HFFc6 (cell line): ENCODE measurements around the gene KLHL21. TPM values are rescaled to one million over a fixed set of nuclear protein-coding genes. Genes with fewer than 3 reads are reported as not detected.
"Not testable (repeated sequence)": the region's sequence is repeated elsewhere in the genome, so short reads cannot be mapped to it uniquely, and the experiment has no call there.

ENCODE experiments used
- DNase-seq: peaks from one replicate; pipeline ENCODE4 v3.0.0-alpha.2; 2018
- H3K27ac Mint-ChIP-seq: 2 replicates; pipeline ENCODE4 v1.8.0; 2020; ENCODE audit warnings: mild to moderate bottlenecking, mixed read lengths
- H3K27me3 Mint-ChIP-seq: 2 replicates; pipeline ENCODE4 v1.8.0; 2021; ENCODE audit warnings: mild to moderate bottlenecking, moderate library complexity, mixed read lengths; ENCODE audit not compliant: insufficient read depth
- H3K36me3 Mint-ChIP-seq: 2 replicates; pipeline ENCODE4 v1.8.0; 2021; ENCODE audit warnings: low read depth, mixed read lengths
- H3K4me1 Mint-ChIP-seq: 2 replicates; pipeline ENCODE4 v1.8.0; 2020; ENCODE audit warnings: low read depth, mixed read lengths
- H3K4me3 Mint-ChIP-seq: 2 replicates; pipeline ENCODE4 v1.8.0; 2020; ENCODE audit warnings: mild to moderate bottlenecking, moderate library complexity, mixed read lengths
- H3K9me3 Mint-ChIP-seq: 2 replicates; pipeline ENCODE4 v1.8.0; 2020; ENCODE audit warnings: mild to moderate bottlenecking, mixed read lengths
- CTCF ChIP-seq: fragments of 200-600 bp; sonication (generic); IDR thresholded peaks from 2 replicates; pipeline ENCODE4 v1.5.0; 2021; ENCODE audit warnings: antibody characterized with exemption, mild to moderate bottlenecking
- long read RNA-seq: library from polyadenylated mRNA; unstranded; transcript quantifications from one replicate; pipeline ENCODE4 v2.0.0, GENCODE V29; 2019
- total RNA-seq, 6 experiments: library from RNA; stranded (reverse); fragmentation: NEBNext Ultra II Directional; extraction: Animal tissue kit (Norgen Biotek cat#: 25700); gene quantifications; 2 replicates in 1 of 6; 3 replicates in 5 of 6; pipeline ENCODE4 v1.2.3, GENCODE V29; 2021

KLHL21 gene
- total RNA-seq: 10 to 100 TPM; 21.1 to 31.5 (median 22.6) TPM
- long read RNA-seq, full-length matches to known transcripts: 7 of 15 reads
- long read RNA-seq, partial matches to known transcripts: 1 of 15 reads
- long read RNA-seq, other reads (novel, unspliced or antisense): 7 of 15 reads

GRCh38 chr1:6602669-6603237 lies at the start of gene KLHL21:
Gene KLHL21 (minus strand): TSS chr1:6602869. CDS start chr1:6602817, 52 bp downstream.
- peak; percentile 80 for DNase-seq
- Mint-ChIP-seq H3K9me3 (no peaks in the 10 kb centered on the region), H3K27ac (peak within 1 kb of the TSS; percentile 99), H3K4me3 (peak within 1 kb of the TSS; percentile 96), H3K36me3 (peaks cover 14% of the 10 kb centered on the region; the same call in 1 of the 2 replicates), H3K4me1 (peaks cover 36% of the 10 kb centered on the region), H3K27me3 (peaks cover 2% of the 10 kb centered on the region; the same call in 1 of the 2 replicates)
- no peak for TF ChIP-seq CTCF

- no peaks in the 10 kb centered on the region for H3K4me1 Mint-ChIP-seq
These were observed 49.2 kb upstream of the KLHL21 start for GRCh38 chr1:6651909-6652308.

GRCh38 chr1:6648556-6648955 lies 45.9 kb upstream of the KLHL21 start:
- no peak for TF ChIP-seq CTCF
- no peak for DNase-seq
- Mint-ChIP-seq H3K4me3 (no peak overlapping the region), H3K27me3 (peaks cover 2% of the 10 kb centered on the region), H3K9me3 (no peaks in the 10 kb centered on the region), H3K27ac (no peak overlapping the region), H3K36me3 (peaks cover 19% of the 10 kb centered on the region; the same call in 1 of the 2 replicates), H3K4me1 (no peaks in the 10 kb centered on the region)

More at GRCh38 chr1:6651909-6652308, 49.2 kb upstream of the KLHL21 start:
- Mint-ChIP-seq H3K27ac (no peak overlapping the region), H3K4me3 (no peak overlapping the region), H3K9me3 (no peaks in the 10 kb centered on the region), H3K27me3 (peaks cover 2% of the 10 kb centered on the region), H3K36me3 (peaks cover 11% of the 10 kb centered on the region; the same call in 1 of the 2 replicates)
- DNase-seq: no peak
- TF ChIP-seq CTCF: no peak

- Mint-ChIP-seq H3K4me3 (no peak overlapping the region), H3K4me1 (no peaks in the 10 kb centered on the region), H3K27ac (no peak overlapping the region), H3K9me3 (no peaks in the 10 kb centered on the region), H3K36me3 (peaks cover 23% of the 10 kb centered on the region), H3K27me3 (peaks cover 2% of the 10 kb centered on the region)
- DNase-seq: peak; percentile 46
- peak; percentile 81 for TF ChIP-seq CTCF
These were observed 44.0 kb upstream of the KLHL21 start for GRCh38 chr1:6646499-6647148.

- Mint-ChIP-seq H3K27ac (no peak overlapping the region), H3K4me1 (no peaks in the 10 kb centered on the region), H3K27me3 (peaks cover 2% of the 10 kb centered on the region; the same call in 1 of the 2 replicates), H3K4me3 (no peak overlapping the region), H3K9me3 (no peaks in the 10 kb centered on the region), H3K36me3 (peaks cover 17% of the 10 kb centered on the region)
- no peak for TF ChIP-seq CTCF
- no peak for DNase-seq
These were observed 42.3 kb upstream of the KLHL21 start for GRCh38 chr1:6645018-6645417.

GRCh38 chr1:6640867-6641266 lies 38.2 kb upstream of the KLHL21 start:
- not testable (repeated sequence) for H3K27me3 Mint-ChIP-seq, H3K9me3 Mint-ChIP-seq, H3K4me3 Mint-ChIP-seq, H3K27ac Mint-ChIP-seq, DNase-seq
- Mint-ChIP-seq H3K36me3 (peaks cover 23% of the 10 kb centered on the region), H3K4me1 (peaks cover 15% of the 10 kb centered on the region)
